ENCODE measurements around the gene ITIH5. TPM values are rescaled to one million over a fixed set of nuclear protein-coding genes. Genes with fewer than 3 reads are reported as not detected.

Gene ITIH5
- total and polyA plus RNA-seq, 2 of the 13 experiments (the other 11 are each of a cell fraction or from before 2014, with no cell fraction given), result 4.7 to 8.9 TPM

DNA sequence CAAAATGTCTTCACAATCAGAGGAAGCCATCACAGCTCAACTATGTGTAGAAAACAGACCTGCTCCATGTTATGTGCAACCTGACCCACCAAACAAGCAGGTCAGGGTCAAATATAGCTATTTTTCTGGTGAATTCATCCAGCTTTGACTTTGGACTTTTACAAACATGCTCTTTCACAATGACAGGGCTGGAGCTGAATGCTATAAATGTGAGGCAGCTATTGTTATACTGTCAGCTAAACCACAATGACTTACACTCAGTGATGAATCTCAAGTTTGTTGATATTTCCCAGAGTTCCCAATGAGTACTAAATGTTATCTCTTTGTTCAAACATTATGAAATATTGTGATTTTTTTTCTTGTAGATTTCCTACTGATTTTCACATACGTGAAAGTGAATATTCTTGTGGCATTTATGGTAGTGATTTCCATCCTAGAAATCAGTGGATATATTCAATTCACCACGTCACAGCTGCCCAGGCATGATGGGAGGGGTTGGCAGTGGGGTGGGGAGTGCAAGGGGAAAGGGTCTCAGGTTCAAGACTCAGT is 33.9 kb upstream of the ITIH5 start (continued):
- TF ChIP-seq RCOR2 (CRISPR knock-in tag; IDR thresholded peaks at IDR 0.05) (peak; percentile 68; the same call in 1 of the 2 replicates), ZNF136 (CRISPR knock-in tag; IDR thresholded peaks at IDR 0.05; ENCODE audit: low read depth) (0 out of 2 replicates have a peak, but pooled peaks have one; percentile 48), AGO1 (IDR thresholded peaks at IDR 0.05; ENCODE audit: low read depth, low read length, poor library complexity, severe bottlenecking) (no peak), ZKSCAN5 (CRISPR knock-in tag; IDR thresholded peaks at IDR 0.05) (no peak), ZNF274 (CRISPR knock-in tag; IDR thresholded peaks at IDR 0.05) (no peak; the same call in 1 of the 2 replicates), IKZF1 (IDR thresholded peaks at IDR 0.05) (no peak), KAT7 (CRISPR knock-in tag; IDR thresholded peaks at IDR 0.05; ENCODE audit: borderline replicate concordance) (no peak; the same call in 1 of the 2 replicates), ZNF674 (CRISPR knock-in tag; IDR thresholded peaks at IDR 0.05; ENCODE audit: low read depth) (no peak), HMG20A (CRISPR knock-in tag; IDR thresholded peaks at IDR 0.05; ENCODE audit: borderline replicate concordance) (peak; percentile 97), MXI1 (IDR thresholded peaks at IDR 0.05; ENCODE audit: borderline replicate concordance, low read depth, low read length) (peak; percentile 51; the same call in 1 of the 3 replicates), XRCC5 (optimal IDR thresholded peaks at IDR 0.05; ENCODE audit: low read length) (no peak)
- TF ChIP-seq, protein P1, sequence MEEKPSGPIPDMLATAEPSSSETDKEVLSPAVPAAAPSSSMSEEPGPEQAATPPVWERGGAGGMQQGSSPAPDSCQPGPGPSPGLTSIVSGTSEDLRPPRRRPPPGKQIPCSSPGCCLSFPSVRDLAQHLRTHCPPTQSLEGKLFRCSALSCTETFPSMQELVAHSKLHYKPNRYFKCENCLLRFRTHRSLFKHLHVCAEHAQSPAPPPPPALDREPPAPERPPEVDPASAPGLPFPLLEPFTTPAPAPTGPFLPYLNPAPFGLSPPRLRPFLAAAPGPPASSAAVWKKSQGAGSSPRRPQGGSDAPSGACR (CRISPR knock-in tag; IDR thresholded peaks at IDR 0.05), result peak; percentile 59; the same call in 1 of the 2 replicates
- TF ChIP-seq, protein P2, sequence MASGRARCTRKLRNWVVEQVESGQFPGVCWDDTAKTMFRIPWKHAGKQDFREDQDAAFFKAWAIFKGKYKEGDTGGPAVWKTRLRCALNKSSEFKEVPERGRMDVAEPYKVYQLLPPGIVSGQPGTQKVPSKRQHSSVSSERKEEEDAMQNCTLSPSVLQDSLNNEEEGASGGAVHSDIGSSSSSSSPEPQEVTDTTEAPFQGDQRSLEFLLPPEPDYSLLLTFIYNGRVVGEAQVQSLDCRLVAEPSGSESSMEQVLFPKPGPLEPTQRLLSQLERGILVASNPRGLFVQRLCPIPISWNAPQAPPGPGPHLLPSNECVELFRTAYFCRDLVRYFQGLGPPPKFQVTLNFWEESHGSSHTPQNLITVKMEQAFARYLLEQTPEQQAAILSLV (CRISPR knock-in tag; IDR thresholded peaks at IDR 0.05; ENCODE audit: borderline replicate concordance), result no peak
- TF ChIP-seq, protein P3, sequence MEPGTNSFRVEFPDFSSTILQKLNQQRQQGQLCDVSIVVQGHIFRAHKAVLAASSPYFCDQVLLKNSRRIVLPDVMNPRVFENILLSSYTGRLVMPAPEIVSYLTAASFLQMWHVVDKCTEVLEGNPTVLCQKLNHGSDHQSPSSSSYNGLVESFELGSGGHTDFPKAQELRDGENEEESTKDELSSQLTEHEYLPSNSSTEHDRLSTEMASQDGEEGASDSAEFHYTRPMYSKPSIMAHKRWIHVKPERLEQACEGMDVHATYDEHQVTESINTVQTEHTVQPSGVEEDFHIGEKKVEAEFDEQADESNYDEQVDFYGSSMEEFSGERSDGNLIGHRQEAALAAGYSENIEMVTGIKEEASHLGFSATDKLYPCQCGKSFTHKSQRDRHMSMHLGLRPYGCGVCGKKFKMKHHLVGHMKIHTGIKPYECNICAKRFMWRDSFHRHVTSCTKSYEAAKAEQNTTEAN (CRISPR knock-in tag; conservative IDR thresholded peaks at IDR 0.05), result peak; percentile 79
- TF ChIP-seq, protein P4, sequence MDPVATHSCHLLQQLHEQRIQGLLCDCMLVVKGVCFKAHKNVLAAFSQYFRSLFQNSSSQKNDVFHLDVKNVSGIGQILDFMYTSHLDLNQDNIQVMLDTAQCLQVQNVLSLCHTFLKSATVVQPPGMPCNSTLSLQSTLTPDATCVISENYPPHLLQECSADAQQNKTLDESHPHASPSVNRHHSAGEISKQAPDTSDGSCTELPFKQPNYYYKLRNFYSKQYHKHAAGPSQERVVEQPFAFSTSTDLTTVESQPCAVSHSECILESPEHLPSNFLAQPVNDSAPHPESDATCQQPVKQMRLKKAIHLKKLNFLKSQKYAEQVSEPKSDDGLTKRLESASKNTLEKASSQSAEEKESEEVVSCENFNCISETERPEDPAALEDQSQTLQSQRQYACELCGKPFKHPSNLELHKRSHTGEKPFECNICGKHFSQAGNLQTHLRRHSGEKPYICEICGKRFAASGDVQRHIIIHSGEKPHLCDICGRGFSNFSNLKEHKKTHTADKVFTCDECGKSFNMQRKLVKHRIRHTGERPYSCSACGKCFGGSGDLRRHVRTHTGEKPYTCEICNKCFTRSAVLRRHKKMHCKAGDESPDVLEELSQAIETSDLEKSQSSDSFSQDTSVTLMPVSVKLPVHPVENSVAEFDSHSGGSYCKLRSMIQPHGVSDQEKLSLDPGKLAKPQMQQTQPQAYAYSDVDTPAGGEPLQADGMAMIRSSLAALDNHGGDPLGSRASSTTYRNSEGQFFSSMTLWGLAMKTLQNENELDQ (CRISPR knock-in tag; IDR thresholded peaks at IDR 0.05; ENCODE audit: borderline replicate concordance), result no peak
- TF ChIP-seq, protein P5, sequence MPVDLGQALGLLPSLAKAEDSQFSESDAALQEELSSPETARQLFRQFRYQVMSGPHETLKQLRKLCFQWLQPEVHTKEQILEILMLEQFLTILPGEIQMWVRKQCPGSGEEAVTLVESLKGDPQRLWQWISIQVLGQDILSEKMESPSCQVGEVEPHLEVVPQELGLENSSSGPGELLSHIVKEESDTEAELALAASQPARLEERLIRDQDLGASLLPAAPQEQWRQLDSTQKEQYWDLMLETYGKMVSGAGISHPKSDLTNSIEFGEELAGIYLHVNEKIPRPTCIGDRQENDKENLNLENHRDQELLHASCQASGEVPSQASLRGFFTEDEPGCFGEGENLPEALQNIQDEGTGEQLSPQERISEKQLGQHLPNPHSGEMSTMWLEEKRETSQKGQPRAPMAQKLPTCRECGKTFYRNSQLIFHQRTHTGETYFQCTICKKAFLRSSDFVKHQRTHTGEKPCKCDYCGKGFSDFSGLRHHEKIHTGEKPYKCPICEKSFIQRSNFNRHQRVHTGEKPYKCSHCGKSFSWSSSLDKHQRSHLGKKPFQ (CRISPR knock-in tag; IDR thresholded peaks at IDR 0.05; ENCODE audit: insufficient replicate concordance), result no peak
- TF ChIP-seq, protein P6, sequence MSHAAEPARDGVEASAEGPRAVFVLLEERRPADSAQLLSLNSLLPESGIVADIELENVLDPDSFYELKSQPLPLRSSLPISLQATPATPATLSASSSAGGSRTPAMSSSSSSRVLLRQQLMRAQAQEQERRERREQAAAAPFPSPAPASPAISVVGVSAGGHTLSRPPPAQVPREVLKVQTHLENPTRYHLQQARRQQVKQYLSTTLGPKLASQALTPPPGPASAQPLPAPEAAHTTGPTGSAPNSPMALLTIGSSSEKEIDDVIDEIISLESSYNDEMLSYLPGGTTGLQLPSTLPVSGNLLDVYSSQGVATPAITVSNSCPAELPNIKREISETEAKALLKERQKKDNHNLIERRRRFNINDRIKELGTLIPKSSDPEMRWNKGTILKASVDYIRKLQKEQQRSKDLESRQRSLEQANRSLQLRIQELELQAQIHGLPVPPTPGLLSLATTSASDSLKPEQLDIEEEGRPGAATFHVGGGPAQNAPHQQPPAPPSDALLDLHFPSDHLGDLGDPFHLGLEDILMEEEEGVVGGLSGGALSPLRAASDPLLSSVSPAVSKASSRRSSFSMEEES (CRISPR knock-in tag; IDR thresholded peaks at IDR 0.05), result peak; percentile 32; the same call in 1 of the 2 replicates
- TF ChIP-seq, protein P7, sequence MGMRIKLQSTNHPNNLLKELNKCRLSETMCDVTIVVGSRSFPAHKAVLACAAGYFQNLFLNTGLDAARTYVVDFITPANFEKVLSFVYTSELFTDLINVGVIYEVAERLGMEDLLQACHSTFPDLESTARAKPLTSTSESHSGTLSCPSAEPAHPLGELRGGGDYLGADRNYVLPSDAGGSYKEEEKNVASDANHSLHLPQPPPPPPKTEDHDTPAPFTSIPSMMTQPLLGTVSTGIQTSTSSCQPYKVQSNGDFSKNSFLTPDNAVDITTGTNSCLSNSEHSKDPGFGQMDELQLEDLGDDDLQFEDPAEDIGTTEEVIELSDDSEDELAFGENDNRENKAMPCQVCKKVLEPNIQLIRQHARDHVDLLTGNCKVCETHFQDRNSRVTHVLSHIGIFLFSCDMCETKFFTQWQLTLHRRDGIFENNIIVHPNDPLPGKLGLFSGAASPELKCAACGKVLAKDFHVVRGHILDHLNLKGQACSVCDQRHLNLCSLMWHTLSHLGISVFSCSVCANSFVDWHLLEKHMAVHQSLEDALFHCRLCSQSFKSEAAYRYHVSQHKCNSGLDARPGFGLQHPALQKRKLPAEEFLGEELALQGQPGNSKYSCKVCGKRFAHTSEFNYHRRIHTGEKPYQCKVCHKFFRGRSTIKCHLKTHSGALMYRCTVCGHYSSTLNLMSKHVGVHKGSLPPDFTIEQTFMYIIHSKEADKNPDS (CRISPR knock-in tag; IDR thresholded peaks at IDR 0.05), result peak; percentile 84; the same call in 1 of the 2 replicates
